ENCODE measurements around the gene CCL11. TPM values are rescaled to one million over a fixed set of nuclear protein-coding genes. Genes with fewer than 3 reads are reported as not detected.

Gene CCL11
- total RNA-seq, 4 donors from 2014 or later = not detected

- 80 to 81% methylated on average over 6 of the region's 6 CpGs for WGBS, 2 donors
- TF ChIP-seq, protein P1, sequence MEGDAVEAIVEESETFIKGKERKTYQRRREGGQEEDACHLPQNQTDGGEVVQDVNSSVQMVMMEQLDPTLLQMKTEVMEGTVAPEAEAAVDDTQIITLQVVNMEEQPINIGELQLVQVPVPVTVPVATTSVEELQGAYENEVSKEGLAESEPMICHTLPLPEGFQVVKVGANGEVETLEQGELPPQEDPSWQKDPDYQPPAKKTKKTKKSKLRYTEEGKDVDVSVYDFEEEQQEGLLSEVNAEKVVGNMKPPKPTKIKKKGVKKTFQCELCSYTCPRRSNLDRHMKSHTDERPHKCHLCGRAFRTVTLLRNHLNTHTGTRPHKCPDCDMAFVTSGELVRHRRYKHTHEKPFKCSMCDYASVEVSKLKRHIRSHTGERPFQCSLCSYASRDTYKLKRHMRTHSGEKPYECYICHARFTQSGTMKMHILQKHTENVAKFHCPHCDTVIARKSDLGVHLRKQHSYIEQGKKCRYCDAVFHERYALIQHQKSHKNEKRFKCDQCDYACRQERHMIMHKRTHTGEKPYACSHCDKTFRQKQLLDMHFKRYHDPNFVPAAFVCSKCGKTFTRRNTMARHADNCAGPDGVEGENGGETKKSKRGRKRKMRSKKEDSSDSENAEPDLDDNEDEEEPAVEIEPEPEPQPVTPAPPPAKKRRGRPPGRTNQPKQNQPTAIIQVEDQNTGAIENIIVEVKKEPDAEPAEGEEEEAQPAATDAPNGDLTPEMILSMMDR (IDR thresholded peaks at IDR 0.05) = no peak
- TF ChIP-seq POLR2A (IDR thresholded peaks at IDR 0.05) = no peak
These were observed 2.0 kb upstream of the CCL11 start for GRCh38 chr17:34283571-34283970.

GRCh38 chr17:34287875-34288274, 2.3 kb downstream of the CCL11 start:
- H3K4me3 ChIP-seq (replicated peaks in 1 of 3) = no peak overlapping the region
- no peak overlapping the region for H3K27ac ChIP-seq
- H3K27me3 ChIP-seq = no peaks in the 10 kb centered on the region
- H3K4me1 ChIP-seq = no peaks in the 10 kb centered on the region
- H3K36me3 ChIP-seq = no peaks in the 10 kb centered on the region
- DNase-seq = no peak
- TF ChIP-seq POLR2A (IDR thresholded peaks at IDR 0.05) = no peak
- TF ChIP-seq, protein P1 (IDR thresholded peaks at IDR 0.05) = no peak
- intact Hi-C loops (cut with DNase I) = no loop called here
- 50 to 63% methylated on average over 2 of the region's 2 CpGs for WGBS, 2 donors
- H3K9me3 ChIP-seq = no peaks in the 10 kb centered on the region

More at GRCh38 chr17:34283571-34283970, 2.0 kb upstream of the CCL11 start:
- Histone ChIP-seq H3K4me1 (no peaks in the 10 kb centered on the region), H3K4me3 (replicated peaks in 1 of 3) (no peak overlapping the region), H3K9me3 (no peaks in the 10 kb centered on the region), H3K36me3 (no peaks in the 10 kb centered on the region), H3K27me3 (no peaks in the 10 kb centered on the region), H3K27ac (no peak overlapping the region)
- intact Hi-C loops (cut with DNase I) = no loop called here
- DNase-seq = no peak

GRCh38 chr17:34290586-34290985, 5.0 kb downstream of the CCL11 start:
- intact Hi-C loops (cut with DNase I) = no loop called here
- no peaks in the 10 kb centered on the region for H3K36me3 ChIP-seq
- no peak for TF ChIP-seq POLR2A (IDR thresholded peaks at IDR 0.05)
- TF ChIP-seq, protein P1 (IDR thresholded peaks at IDR 0.05) = no peak
- no peak for DNase-seq
- H3K27ac ChIP-seq = no peak overlapping the region
- H3K4me3 ChIP-seq (replicated peaks in 1 of 3) = no peak overlapping the region
- H3K4me1 ChIP-seq = no peaks in the 10 kb centered on the region
- H3K27me3 ChIP-seq = no peaks in the 10 kb centered on the region
- no peaks in the 10 kb centered on the region for H3K9me3 ChIP-seq
- 69 to 80% methylated on average over 4 of the region's 4 CpGs for WGBS, 2 donors

DNA sequence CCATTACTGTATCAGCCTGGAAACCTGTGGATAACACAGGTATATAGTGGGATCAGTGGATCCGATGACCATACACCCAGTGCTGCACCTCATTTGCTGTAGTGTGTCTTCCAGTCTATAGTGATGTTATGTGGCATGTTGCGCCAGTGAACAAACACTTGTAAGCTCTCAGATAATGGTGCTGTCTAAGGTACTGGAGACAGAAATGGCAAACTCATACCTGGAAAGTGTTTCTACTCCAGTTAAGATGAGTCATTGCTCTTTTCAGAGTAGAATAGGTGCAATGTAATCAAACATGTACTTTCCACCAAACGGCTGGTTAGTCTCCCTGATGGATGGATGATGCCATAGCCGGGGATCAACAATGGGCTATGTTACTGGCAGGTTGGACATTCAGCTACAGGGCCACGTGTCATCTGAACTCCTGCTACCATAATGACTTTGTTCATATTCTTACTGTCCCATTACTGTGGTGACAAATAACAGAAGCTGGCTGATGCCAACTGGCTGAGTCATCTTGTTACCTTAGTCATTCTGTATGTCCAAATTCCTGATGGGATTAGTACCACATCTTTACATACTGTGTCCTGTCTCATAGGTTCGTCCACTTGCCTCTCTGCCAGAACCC, 6.3 kb downstream of the CCL11 start:
- no peak overlapping the region for H3K27ac ChIP-seq
- TF ChIP-seq, protein P1 (IDR thresholded peaks at IDR 0.05) = no peak
- no peak for TF ChIP-seq POLR2A (IDR thresholded peaks at IDR 0.05)
- intact Hi-C loops (cut with DNase I) = no loop called here
- no peak overlapping the region for H3K4me3 ChIP-seq (replicated peaks in 1 of 3)
- H3K4me1 ChIP-seq = no peaks in the 10 kb centered on the region
- DNase-seq = no peak
- H3K36me3 ChIP-seq = no peaks in the 10 kb centered on the region
- 94 to 95% methylated on average over 6 of the region's 6 CpGs for WGBS, 2 donors
- H3K27me3 ChIP-seq = no peaks in the 10 kb centered on the region
- no peaks in the 10 kb centered on the region for H3K9me3 ChIP-seq

GRCh38 chr17:34299027-34299426, 13.5 kb downstream of the CCL11 start:
- no peaks in the 10 kb centered on the region for H3K9me3 ChIP-seq
- WGBS, 2 donors = 94 to 97% methylated on average over 2 of the region's 2 CpGs
- intact Hi-C loops (cut with DNase I) = no loop called here
- H3K27ac ChIP-seq = no peak overlapping the region
- DNase-seq = no peak
- no peak overlapping the region for H3K4me3 ChIP-seq (replicated peaks in 1 of 3)
- no peaks in the 10 kb centered on the region for H3K4me1 ChIP-seq
- H3K27me3 ChIP-seq = no peaks in the 10 kb centered on the region
- H3K36me3 ChIP-seq = no peaks in the 10 kb centered on the region
- TF ChIP-seq, protein P1 (IDR thresholded peaks at IDR 0.05) = no peak
- no peak for TF ChIP-seq POLR2A (IDR thresholded peaks at IDR 0.05)
